Measurements from ENCODE around the gene CELF2. TPM values are rescaled to one million over a fixed set of nuclear protein-coding genes. Genes with fewer than 3 reads are reported as not detected.

Gene CELF2
- total RNA-seq, 4 donors from 2014 or later, result 27.0 to 44.1 (median 31.3) TPM

- intact Hi-C loops (cut with DNase I; ENCODE audit: low total_unique reads) (no loop called here), in situ Hi-C loops (cut with MboI; ENCODE audit: low pct_ligation_motif_present in 1 of 4, low pct_unique_long_range_greater_than_20kb in 1 of 4, low sequenced_read_pairs in 3 of 4) (no loop called here)
- Histone ChIP-seq H3K4me3 (peak overlapping the region in 1 of 4 donors; percentile 20), H3K4me1 (peaks cover 0 to 3% (median 0%) of the 10 kb centered on the region in 4 donors), H3K36me3 (no peaks in the 10 kb centered on the region), H3K9me3 (no peaks in the 10 kb centered on the region), H3K27me3 (no peaks in the 10 kb centered on the region), H3K27ac (peak overlapping the region; percentile 58 to 92 (median 76))
- TF ChIP-seq CTCF (IDR thresholded peaks at IDR 0.05) (no peak), POLR2A (IDR thresholded peaks at IDR 0.05) (peak; percentile 64), POLR2AphosphoS5 (IDR thresholded peaks at IDR 0.05) (peak; percentile 53 to 65 (median 59))
- WGBS, 2 donors (ENCODE audit: low coverage in 1 of 2), result 65 to 74% methylated on average over 5 to 8 of the region's 8 CpGs
- DNase-seq, result no peak
Measured at GRCh38 chr10:11170993-11171851, 153.6 kb downstream of the CELF2 start.

DNA sequence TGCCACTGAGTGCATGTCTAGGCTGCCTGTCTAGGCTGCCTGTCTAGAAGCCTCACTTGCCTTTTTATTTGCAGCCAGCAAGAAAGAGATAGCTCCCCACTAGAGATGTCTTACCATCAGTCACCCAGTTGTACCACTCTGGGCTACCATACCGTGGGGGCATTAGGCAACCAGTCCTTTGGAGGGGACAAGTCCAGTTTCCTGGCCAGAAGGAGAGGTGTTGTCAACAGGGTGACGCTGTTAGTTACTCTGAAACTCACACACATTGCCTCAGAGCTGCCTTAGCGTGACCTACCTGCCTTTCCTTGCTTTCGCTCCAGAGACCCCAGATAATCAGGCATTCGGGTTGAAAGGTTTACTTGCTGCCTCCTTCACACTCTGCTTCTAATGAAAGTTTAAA lies 155.4 kb downstream of the CELF2 start:
- Histone ChIP-seq H3K9me3 (no peaks in the 10 kb centered on the region), H3K4me1 (peaks cover 0 to 10% (median 0%) of the 10 kb centered on the region in 4 donors), H3K4me3 (no peak overlapping the region), H3K27me3 (no peaks in the 10 kb centered on the region), H3K27ac (peak overlapping the region; percentile 9 to 90 (median 60)), H3K36me3 (no peaks in the 10 kb centered on the region)
- in situ Hi-C loops (cut with MboI; ENCODE audit: low pct_ligation_motif_present in 1 of 4, low pct_unique_long_range_greater_than_20kb in 1 of 4, low sequenced_read_pairs in 3 of 4), result no loop called here
- no peak for TF ChIP-seq CTCF (IDR thresholded peaks at IDR 0.05)
- TF ChIP-seq POLR2A (IDR thresholded peaks at IDR 0.05), result no peak
- no peak for TF ChIP-seq EP300 (IDR thresholded peaks at IDR 0.05; ENCODE audit: low read depth)
- no peak for TF ChIP-seq POLR2AphosphoS5 (IDR thresholded peaks at IDR 0.05)
- intact Hi-C loops (cut with DNase I; ENCODE audit: low total_unique reads), result no loop called here
- 69 to 83% methylated on average over 2 to 5 of the region's 5 CpGs for WGBS, 2 donors (ENCODE audit: low coverage in 1 of 2)
- no peak for DNase-seq

DNA sequence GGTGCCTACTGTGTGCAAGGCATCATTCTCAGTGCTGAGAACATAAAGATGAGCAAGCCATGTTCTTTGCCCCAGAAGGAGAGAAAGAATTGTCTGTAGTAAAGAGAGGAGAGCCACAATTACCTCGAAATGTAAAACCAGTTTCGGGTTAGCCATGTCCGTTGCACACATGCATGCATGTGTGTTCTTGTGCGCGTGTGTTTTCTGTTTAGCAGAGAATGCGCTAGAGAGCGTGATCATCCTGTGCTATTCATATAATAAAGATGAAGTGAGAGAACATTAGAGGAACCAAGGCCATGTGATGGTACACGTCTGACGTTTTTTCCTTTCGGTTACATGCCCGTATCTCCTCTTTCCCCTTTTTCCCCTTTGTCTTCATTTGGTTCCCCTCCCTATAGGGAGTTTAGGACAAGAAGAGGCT lies 158.2 kb downstream of the CELF2 start:
- H3K4me1 ChIP-seq, result peaks cover 0 to 10% (median 0%) of the 10 kb centered on the region in 4 donors
- TF ChIP-seq POLR2AphosphoS5 (IDR thresholded peaks at IDR 0.05) (peak; percentile 7 to 54 (median 52)), EP300 (IDR thresholded peaks at IDR 0.05; ENCODE audit: low read depth) (no peak)
- no peaks in the 10 kb centered on the region for H3K36me3 ChIP-seq
- in situ Hi-C loops (cut with MboI; ENCODE audit: low pct_ligation_motif_present in 1 of 4, low pct_unique_long_range_greater_than_20kb in 1 of 4, low sequenced_read_pairs in 3 of 4), result no loop called here
- peak overlapping the region; percentile 51 to 59 (median 58) for H3K27ac ChIP-seq
- WGBS, 2 donors (ENCODE audit: low coverage in 1 of 2), result 62 to 76% methylated on average over 11 of the region's 11 CpGs
- H3K27me3 ChIP-seq, result no peaks in the 10 kb centered on the region
- H3K9me3 ChIP-seq, result no peaks in the 10 kb centered on the region
- peak; percentile 35 for DNase-seq
- intact Hi-C loops (cut with DNase I; ENCODE audit: low total_unique reads), result no loop called here
- H3K4me3 ChIP-seq, result peak overlapping the region in 1 of 4 donors; percentile 16

- peaks cover 0 to 14% (median 0%) of the 10 kb centered on the region in 4 donors for H3K4me1 ChIP-seq
- TF ChIP-seq POLR2AphosphoS5 (IDR thresholded peaks at IDR 0.05) (peak in 1 of 3 donors; percentile 18), POLR2A (IDR thresholded peaks at IDR 0.05) (no peak)
- H3K27ac ChIP-seq, result peak overlapping the region; percentile 51 to 59 (median 58)
- H3K9me3 ChIP-seq, result no peaks in the 10 kb centered on the region
- intact Hi-C loops (cut with DNase I; ENCODE audit: low total_unique reads), result no loop called here
- no peak overlapping the region for H3K4me3 ChIP-seq
- DNase-seq, result peak; percentile 29
- WGBS, 2 donors (ENCODE audit: low coverage in 1 of 2), result 71 to 82% methylated on average over 6 to 7 of the region's 7 CpGs
- H3K36me3 ChIP-seq, result no peaks in the 10 kb centered on the region
- no peaks in the 10 kb centered on the region for H3K27me3 ChIP-seq
- in situ Hi-C loops (cut with MboI; ENCODE audit: low pct_ligation_motif_present in 1 of 4, low pct_unique_long_range_greater_than_20kb in 1 of 4, low sequenced_read_pairs in 3 of 4), result no loop called here
Measured at GRCh38 chr10:11176746-11177145, 159.1 kb downstream of the CELF2 start.

DNA sequence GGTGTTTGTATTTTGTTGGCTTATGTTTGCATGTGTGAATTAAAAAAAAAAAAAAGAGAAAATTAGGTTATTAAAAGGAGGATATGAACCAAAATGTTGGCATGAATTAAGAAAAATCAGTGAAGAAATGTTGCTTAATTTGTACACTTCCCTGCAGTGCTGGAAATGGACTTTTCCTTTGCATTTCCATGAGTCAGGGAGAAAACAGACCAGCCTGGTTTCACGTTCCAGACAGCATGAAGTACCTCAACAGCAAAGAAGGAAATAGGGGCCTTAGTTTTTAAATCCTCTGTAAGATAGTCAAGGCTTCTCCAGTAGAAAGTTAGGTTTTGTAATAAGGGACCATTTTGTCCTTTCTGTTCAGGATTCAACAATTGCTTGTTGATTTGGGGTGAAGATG lies 159.7 kb downstream of the CELF2 start:
- H3K4me3 ChIP-seq, result no peak overlapping the region
- peak overlapping the region; percentile 51 to 59 (median 58) for H3K27ac ChIP-seq
- 45 to 55% methylated on average over 1 of the region's 1 CpG for WGBS, 2 donors (ENCODE audit: low coverage in 1 of 2)
- H3K4me1 ChIP-seq, result peaks cover 0 to 21% (median 0%) of the 10 kb centered on the region in 4 donors
- H3K9me3 ChIP-seq, result no peaks in the 10 kb centered on the region
- intact Hi-C loops (cut with DNase I; ENCODE audit: low total_unique reads), result no loop called here
- H3K27me3 ChIP-seq, result no peaks in the 10 kb centered on the region
- no peak for DNase-seq
- no peaks in the 10 kb centered on the region for H3K36me3 ChIP-seq
- no peak for TF ChIP-seq POLR2AphosphoS5 (IDR thresholded peaks at IDR 0.05)
- no peak for TF ChIP-seq EP300 (IDR thresholded peaks at IDR 0.05; ENCODE audit: low read depth)
- TF ChIP-seq CTCF (IDR thresholded peaks at IDR 0.05), result no peak
- no peak for TF ChIP-seq POLR2A (IDR thresholded peaks at IDR 0.05)
- in situ Hi-C loops (cut with MboI; ENCODE audit: low pct_ligation_motif_present in 1 of 4, low pct_unique_long_range_greater_than_20kb in 1 of 4, low sequenced_read_pairs in 3 of 4), result no loop called here
